Measurements from ENCODE around the gene KITLG.
"Not testable (repeated sequence)": the region's sequence is repeated elsewhere in the genome, so short reads cannot be mapped to it uniquely, and the experiment has no call there.

KITLG gene

DNA sequence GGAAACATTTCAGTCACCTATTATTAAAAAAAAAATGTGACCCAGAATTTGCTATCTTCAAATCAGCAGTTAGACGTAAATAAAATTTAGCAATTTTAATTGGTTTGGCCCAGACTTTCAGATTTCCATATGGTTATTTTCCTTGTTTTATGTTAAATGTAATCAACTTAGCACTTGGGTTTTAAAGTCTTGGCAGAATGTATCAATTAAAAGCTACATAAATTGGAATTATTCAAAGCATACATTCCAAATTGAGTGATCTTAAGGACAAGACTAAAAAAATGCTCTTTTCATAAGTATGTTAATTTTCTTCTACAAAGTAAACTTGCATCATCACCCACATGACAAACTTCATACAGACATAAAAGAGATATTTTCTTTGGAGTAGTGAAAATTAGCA, 3.4 kb downstream of the KITLG start:
- no peak for DNase-seq (ENCODE audit: low spot score)

DNA sequence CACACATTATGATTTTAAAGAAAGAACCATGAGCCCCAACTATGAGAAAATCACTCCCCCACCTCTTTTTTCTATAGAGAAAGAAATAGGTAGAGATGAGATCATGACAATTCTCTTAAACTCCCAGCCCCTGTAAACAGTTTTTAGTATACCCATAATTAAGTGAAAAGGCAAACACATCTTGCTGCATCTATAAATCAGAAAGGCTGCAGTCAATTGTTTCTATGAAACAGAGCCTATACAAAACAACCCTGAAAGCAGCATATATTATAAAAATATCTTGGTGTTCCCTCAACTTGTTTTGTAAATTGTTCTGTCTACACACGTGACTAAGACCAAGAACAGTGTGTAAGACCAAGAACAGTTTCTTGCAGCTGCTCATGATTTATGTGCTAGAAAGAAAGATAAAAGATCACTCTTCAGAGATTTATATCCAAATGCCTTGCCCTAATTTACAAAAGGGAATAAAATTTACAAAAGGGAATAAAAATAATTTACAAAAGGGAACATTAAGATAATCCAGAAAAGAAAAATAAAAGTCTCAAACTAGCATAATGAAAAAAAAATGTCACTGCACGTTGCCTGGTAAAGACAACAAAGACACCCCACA, 4.8 kb downstream of the KITLG start:
- no peak for DNase-seq (ENCODE audit: low spot score)

DNA sequence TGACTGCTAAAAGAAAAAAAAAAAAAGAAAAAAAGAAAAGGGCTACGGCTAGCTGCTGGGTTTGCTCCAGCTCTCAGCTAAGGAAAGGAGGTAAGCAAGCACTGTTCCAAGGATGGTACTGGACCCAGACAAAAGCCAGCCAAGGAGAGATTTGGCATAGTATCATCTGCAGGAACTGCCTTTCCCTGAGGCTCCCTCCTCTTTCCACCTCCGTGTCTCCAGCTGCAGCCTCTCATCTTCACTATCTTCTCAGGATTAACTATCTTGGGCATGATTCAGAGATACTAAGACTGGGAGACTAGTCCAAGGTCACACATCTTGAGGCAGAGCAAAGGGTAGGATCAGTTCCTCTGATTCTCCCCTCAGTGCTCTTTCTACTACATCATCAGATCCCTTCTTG, 6.0 kb downstream of the KITLG start:
- no peak for DNase-seq (ENCODE audit: low spot score)

DNA sequence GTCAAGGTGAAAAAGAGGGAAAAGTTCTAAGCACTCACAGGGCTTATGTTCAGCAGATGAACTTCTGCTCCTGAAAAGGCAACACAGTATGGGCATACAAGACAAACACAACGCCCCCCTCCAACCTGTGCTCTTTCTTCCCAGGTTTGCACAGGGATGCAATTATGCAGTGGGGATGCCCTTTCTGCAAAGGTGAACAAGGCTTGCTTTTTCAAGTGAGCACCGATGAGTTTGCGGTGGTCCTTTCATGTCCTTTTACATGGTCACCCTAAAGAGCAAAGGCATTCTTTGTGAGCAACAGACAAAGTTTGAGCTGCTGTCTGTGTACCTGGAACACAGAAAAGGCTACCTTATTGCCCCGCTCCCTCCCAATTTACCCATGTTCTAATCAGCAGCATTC, 6.7 kb downstream of the KITLG start:
- DNase-seq (ENCODE audit: low spot score) = no peak

DNA sequence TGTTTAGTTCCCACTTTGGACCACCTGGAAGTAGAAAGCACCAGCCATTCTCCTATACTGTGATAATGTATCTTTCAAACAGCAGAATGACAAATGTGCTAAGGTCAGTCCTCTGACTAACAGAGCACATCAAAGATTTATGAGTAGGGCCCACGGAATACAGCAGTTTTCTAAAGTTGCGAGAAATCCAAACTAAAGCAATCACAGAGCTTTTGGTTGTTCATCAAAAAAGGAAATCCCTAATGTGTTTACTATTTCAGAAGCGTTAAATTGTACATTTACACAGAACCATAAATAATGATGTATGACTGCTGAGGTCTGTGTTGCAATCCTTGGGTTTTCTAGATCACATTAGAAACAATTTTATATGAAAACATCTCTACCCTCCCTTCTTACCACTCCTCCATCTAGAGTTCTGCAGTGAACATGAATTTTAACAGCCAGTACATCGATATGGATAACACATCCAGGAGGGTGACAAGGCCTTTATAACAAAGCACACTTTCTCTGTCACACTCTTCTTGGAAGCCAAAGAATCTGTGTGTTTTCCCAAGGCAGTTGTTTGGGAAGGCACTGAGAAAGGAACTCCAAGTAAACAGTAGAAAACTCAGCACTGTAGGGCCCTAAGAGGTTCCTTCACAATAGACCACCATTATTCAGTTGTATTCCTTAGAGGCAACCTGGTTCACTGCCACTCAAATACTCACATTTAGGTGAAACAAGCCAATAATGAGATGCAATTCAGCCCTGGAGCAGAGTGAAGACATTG, 7.3 kb downstream of the KITLG start:
- no peak for DNase-seq (ENCODE audit: low spot score)

DNA sequence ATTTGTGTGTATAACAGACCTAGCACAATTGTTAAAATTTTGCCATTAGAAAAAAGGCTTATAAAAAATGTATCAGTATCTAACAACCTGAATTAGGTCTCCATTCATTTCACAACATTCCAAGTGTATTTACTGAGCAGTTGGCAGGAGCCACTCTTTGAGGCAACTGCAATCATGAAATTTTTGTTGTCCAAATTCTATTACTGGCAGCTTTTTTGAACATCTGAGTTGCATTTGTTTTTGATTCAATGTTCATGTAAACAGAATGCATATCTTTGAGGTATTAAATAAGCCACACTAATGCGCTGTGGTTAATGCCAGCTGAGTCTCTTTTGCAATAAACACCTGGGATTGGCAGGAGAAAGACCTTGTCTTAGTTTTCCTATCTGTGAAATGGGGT, 8.7 kb downstream of the KITLG start:
- no peak for DNase-seq (ENCODE audit: low spot score)

DNA sequence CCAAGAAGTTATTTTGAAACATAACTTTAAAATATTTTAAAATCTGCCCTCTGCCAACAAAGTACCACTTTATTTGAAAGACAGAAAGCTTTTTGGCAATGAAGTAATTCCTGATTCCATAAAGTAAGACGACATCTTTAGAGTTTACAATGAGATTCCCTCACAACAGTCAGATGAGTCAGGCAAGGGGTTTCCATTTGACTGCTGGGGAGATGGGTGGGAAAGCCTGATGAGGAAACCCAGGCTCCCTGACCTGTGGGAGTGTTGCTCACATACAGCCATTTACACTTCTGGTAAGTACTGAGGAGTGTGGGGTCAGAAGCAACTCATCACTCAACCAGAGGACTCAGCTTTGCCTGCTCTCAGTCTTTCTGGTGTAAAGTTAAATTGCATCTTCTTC, 10.2 kb downstream of the KITLG start:
- DNase-seq (ENCODE audit: low spot score) = no peak

DNA sequence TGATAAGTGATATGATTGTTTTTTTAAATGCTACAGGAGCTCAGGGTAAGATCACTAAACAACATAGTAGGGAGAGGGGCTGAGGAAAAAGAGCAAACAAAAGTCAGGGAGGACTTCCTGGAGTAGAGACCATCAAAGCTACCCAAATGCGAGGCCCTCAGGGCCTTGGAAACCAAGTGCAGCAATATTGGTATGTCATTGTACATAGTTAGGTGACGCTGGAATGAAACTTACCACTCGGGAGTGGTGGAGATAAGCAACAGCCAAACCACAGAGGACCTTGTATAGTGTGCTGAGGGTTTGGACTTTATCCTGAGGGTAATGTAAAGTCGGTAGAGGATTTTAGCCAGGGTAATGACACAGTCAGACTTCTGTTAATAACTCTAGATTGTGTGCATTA, 13.8 kb downstream of the KITLG start:
- no peak for DNase-seq (ENCODE audit: low spot score)

DNA sequence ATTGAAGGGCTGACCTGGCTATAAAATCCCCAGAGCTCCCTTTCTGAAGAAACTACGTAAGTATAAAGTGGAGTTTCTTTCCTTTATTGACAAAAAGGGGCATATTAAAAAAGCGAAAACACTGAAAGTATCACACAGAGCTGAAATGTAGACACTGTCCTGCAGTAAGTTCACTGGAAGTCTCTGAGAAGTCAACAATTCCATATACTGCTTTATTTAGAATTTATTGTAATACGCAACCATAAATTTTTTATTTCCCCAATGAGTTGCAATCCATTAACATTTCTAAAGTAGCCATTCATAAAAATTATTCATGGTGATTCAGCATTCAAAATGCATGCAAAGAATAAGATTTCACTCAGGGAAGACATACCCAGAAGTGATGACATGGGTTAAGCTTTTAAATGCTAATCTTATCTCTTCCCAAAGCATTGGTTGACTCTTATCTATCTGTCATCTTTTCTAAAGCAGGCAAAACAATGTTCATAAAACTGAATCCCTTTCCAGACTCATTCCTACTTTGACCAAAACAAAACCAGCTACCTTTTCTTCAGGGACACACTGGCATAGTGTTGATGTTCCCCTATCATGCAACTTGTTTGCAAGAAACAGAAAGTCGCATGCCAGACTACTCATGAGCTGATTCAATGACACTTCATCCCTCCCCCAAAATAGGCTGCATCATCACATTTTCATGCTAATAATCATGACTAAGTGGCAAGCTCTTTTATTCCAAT, 17.3 kb downstream of the KITLG start:
- DNase-seq (ENCODE audit: low spot score) = no peak

DNA sequence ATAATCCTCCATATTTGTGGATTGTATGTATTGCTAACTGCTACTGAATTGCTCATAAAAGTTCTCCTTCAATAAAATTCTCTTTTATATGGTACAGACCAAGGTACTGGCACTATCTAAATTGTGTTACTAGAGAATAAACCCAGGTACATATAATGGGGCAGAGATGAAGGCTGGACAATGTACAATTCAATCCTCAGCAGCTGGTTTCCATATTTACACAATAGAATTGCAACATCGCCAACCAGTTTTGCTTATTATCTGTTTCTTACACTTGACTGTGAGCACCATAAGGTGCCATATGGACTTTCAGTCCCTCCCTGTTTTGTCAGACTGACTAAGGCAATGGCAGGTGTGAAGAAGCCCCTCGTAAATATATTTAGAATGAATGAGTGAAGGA, 18.1 kb downstream of the KITLG start:
- DNase-seq (ENCODE audit: low spot score) = no peak

DNA sequence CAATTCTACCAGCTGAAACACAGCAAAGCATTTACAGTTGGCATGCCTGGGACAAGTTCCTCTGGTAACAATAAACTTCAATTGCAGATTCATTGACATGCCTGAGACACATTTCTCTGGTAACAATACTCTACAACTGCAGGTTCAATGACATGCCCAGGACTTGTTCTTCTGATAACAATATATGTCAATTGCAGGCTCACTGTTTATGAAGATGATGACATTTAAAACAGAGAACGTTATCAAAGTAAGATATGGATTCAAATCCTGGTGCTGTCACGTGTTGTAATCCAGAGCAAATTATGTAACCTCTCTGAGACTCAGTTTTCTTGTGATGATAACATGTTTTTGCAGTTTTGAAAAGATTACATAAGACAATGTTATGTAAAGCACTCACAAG, 20.5 kb downstream of the KITLG start:
- no peak for DNase-seq (ENCODE audit: low spot score)

DNA sequence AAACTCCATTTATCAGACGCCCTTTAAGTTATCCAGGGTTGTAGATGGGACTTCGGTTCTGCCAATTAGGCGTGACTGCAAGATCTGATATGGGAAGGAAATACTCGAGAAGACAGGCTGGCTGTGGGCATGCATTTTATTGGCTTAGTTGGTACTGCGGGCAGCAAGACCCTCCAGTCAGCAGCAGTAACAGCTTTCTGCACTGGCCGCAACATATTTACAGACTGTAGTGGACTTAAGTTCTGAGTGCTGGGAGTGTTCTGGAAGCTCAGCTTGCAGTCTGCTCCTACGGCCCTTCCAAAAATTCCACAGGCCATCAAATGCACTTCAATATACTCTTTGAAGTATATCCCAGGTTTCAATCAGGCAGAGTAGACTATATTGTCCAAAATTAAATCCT, 21.1 kb downstream of the KITLG start:
- no peak for DNase-seq (ENCODE audit: low spot score)

DNA sequence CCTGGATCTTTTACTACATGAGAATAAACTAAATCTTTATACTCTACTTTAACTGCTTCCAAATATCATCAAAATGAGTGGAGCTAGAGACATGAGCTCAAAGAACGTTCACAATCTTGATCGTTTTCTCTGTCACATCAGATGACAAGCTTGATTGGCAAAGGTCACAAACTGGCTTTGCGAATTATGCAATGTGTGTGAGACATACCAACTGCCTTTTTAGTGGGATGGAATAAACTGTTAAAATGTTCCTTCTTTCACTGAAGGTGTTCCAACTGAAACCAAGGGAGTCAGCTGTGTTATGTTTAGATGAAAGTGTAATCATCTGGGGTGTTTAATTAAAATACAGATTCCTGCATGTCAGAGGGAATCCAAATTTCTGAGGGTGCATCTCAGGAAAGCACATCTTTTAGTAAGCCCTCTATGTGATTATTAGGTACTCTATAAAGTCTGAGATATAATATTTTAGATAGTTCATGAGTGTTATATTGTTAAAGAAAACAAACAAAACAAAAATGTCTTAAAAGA, 21.9 kb downstream of the KITLG start:
- no peak for DNase-seq (ENCODE audit: low spot score)

DNA sequence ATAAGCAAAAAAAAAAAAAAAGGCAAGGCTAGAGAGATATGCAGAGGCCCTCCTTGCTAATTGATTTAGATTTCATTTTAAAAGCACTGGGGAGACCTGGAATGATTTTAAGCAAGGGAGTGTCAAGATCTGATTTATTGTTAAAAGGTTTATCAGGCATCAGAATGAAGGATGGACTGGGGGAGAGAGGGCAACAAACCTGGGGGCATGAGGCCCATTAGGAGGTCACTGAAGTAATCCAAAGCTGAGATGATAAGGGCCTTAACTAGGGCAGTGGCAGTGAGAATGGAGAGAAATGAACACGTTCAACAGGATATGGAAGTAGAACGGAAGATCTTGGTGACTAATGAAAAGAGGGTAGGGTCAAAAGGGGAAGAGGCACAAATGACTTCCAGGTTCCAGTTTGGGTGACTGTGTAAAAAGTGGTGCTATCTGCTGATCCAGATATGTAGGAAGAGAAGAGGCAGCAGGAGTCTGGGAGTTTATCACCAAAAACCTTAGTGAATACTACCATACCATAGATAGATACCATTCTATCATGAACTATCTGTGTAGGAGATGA, 24.0 kb downstream of the KITLG start:
- DNase-seq (ENCODE audit: low spot score) = no peak

DNA sequence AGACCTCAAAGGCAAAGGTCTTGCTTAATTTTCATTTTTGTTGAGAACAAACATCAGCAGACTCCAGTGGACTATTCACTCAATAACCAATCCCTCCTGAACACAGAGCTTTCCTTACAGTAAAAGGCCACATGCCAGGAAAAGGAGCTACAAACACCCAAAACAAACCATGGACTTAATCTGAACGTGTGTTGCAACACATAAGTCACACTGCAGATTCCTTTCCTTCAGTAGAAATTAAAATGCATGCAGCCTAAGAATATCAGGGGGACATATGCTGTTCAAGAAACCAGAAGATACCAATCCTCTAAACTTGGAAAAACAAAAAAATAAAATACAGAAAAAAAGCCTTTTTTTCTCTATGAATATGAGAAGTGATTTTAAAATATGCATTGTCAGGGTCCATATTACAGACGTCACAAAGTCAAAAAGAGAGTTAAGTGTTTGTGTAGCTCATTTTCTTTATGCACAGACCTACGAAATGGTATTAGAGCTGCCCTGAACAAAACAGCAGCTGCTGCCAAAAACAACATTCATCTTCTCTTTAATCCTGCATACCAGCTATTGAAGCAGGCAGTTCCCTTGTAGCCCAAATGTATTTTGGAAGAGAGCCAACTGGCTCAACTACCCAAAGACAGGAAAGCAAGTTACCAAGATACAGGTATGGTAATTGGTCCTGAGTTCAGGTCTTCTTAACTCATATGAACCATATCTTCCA, 26.2 kb downstream of the KITLG start:
- DNase-seq (ENCODE audit: low spot score) = no peak

DNA sequence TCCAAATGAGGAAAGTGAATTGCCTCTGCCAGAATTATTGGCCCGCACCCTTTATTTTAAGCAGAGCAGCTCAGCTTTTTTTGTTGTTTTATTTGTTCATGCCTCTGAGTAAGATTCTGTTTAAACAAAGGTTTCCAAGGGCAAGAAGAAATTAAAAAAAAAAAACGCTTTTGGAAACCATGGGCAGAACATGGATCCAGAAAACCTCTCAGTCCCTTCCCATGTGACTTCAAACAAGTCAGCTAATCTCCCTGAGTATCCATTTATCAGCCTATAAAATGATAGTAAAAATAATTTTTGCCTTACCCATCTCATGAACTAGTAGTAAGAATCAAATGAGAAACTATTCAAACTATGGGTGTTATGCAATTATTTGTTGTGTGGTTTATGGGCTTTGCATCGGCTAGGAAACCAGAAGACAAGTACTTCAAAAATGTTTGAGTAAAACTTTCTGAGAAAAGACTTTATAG, 27.6 kb downstream of the KITLG start:
- no peak for DNase-seq (ENCODE audit: low spot score)

DNA sequence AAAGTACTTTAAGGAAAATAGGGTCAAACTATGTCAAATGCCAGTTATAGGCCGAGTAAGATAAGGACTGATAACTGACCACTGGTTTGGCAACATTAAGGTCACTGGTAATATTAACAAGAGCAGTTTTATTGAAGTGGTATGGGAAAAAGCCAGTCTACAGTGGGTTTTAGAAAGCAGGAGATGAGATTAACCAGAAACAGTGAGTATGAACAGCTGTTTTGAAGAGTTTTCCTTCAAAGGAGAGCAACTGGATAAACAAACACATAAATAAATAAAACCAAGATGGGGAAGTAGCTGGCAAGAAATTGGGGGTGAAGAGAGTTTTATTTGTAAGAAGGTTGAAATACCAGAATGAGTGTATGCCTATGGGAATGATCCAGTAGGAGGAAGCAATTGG, 30.3 kb downstream of the KITLG start:
- no peak for DNase-seq (ENCODE audit: low spot score)

DNA sequence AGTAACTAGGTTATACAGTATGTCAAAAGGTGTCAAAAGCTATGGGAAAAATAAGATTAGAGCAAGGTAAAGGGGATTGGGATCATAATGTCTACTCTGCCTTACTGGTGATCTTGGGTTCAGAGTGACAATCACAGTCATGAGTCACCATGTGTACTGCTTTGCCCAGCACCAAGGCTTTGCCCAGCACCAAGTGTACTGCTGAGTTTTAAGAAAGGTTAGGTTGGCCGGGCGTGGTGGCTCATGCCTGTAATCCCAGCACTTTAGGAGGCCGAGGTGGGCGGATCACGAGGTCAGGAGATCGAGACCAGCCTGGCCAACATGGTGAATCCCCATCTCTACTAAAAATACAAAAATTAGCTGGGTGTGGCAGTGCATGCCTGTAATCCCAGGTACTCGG, 32.3 kb downstream of the KITLG start:
- DNase-seq (ENCODE audit: low spot score) = not testable (repeated sequence)

DNA sequence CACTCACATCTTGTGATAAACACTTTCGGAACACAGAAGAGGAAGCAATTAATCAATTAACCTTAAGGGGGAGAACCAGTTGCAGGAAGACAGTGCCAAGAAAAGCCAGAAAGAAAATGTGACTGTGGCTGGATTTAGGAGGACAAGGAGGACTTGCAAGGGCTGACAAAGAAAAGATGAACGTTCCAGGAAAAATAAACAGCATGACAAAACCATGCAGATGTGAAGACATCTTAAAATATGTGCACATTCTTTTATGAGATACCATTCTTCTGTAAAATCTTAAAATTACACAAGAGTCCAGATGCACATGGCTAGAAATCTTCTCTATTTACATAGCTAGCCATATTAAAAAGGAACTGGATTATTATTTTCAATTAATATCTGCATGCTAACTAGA, 33.4 kb downstream of the KITLG start:
- no peak for DNase-seq (ENCODE audit: low spot score)

DNA sequence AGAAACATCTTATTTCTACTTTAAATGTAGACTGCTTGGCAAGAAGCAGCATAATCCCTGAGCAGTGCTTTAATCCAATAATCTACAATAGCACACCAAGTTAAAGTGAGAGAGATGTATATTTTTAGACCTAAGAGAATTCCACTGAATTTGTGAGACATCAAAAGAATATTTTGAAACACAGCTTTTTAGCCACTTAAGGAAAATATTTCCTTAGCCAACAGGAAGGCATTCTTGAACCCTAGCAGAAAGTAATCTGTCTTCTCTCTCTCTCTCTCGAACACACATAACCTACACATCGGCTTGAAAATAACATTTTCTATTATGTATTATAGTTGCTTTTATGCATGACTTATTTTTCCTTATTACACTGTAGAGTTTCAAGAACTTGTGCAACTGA, 34.0 kb downstream of the KITLG start:
- DNase-seq (ENCODE audit: low spot score) = no peak

DNA sequence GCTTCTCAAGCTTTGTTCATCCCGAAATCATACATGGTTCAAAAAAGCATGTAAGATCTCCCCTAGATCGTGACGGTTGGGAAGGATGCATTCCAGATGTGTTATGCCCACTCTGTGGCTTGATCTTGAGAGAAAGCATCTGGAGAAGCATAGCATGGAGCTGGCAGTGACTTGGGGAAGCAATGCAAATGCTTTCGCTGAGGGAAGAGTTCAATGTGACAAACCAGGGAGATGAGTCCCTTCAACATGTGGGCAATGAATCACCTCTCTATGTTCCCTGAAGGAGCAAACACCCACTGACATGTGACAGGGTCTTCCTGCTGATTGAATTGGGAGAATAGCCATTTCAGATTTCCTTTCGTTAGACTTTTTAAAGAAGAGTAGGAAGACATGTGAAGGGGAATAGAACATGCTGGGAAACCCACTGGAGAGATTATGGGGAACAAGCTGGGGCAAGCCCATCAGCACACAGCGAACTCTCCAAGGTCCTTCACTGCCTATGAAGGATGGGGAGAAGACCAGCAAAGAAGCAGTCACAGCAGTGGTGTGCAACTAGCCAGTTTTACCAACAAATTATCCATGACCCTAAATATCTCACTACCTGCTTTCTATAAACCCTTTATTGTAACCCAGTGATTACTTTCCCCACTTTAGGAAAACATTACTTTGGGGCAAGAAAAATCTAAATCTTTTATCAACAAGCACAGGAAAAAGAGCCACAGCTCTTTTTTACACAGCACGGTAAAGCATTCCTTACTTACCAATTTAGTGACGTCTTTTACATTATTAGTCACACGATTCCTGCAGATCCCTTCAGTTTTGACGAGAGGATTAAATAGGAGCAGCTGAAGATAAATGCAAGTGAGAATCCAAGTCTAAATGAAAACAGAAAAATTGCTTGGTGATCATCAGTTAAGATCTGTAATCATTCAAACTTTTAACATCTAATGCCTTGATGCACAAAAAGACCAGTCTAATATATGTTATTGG, 35.0 kb downstream of the KITLG start:
- DNase-seq (ENCODE audit: low spot score) = no peak

Data from NAMALWA (cell line).